Measurements from ENCODE around the gene ZNHIT1.
A peak's percentile ranks its signal among the peaks of the same experiment; 100 is the strongest.

ZNHIT1 gene

DNA sequence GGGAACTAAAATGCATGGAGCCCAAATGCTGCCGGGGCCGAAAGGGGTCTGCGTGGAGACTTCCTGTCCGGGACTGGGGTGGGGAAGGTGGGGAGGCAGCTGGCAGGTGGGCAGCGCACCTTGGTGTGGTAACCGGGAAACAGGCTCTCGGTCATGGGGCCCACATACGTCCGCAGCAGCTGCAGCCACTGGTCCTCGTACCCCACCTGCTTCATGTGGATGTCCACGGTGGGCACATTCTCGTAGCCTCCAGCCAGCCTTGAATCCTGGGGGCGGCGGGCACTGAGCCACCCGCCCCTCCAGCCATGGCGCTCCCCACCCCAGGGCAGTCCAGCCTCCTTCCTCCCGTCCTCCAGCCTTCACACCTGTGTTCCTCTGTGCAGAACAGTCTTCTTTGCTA lies 10.5 kb upstream of the ZNHIT1 start:
- Histone ChIP-seq H3K27me3 (ENCODE audit: low read depth, low read length) (no peaks in the 10 kb centered on the region), H3K4me1 (ENCODE audit: control insufficient read depth in 1 of 2, insufficient read depth in 2 of 2, low read length in 2 of 2) (no peaks in the 10 kb centered on the region), H3K27ac (ENCODE audit: low read length) (no peak overlapping the region), H3K9me3 (ENCODE audit: control insufficient read depth in 1 of 2, low read length in 2 of 2) (no peaks in the 10 kb centered on the region), H3K36me3 (ENCODE audit: control insufficient read depth in 1 of 2, insufficient read depth in 2 of 2, low read length in 2 of 2) (peaks cover 7 to 61% of the 10 kb centered on the region in 2 donors), H3K4me3 (ENCODE audit: low read depth in 1 of 2, low read length in 2 of 2) (no peak overlapping the region)

DNA sequence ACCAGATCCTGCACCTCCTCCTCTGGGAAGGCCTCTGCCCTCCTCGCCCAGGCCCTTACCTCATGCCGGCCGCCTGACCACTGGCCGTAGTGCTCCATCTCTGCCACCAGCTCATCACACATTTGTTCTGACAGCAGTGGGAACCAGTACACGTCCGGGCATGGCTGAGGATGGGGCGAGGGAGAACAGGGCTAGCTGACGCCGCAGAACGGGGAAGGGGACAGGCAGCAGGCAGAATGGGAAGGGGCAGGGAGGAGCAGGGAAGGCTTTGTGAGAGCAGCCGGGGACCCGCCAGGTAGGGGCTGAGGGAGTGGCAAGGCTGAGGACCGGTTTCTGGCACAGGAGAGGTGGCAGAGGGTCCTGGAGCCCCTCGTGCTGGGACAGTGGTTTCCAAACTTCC lies 9.2 kb upstream of the ZNHIT1 start:
- H3K36me3 ChIP-seq (ENCODE audit: control insufficient read depth in 1 of 2, insufficient read depth in 2 of 2, low read length in 2 of 2) = peaks cover 7 to 65% of the 10 kb centered on the region in 2 donors
- no peak overlapping the region for H3K4me3 ChIP-seq (ENCODE audit: low read depth in 1 of 2, low read length in 2 of 2)
- H3K4me1 ChIP-seq (ENCODE audit: control insufficient read depth in 1 of 2, insufficient read depth in 2 of 2, low read length in 2 of 2) = no peaks in the 10 kb centered on the region
- H3K9me3 ChIP-seq (ENCODE audit: control insufficient read depth in 1 of 2, low read length in 2 of 2) = no peaks in the 10 kb centered on the region
- no peak overlapping the region for H3K27ac ChIP-seq (ENCODE audit: low read length)
- H3K27me3 ChIP-seq (ENCODE audit: low read depth, low read length) = no peaks in the 10 kb centered on the region

- no peaks in the 10 kb centered on the region for H3K4me1 ChIP-seq (ENCODE audit: control insufficient read depth in 1 of 2, insufficient read depth in 2 of 2, low read length in 2 of 2)
- H3K36me3 ChIP-seq (ENCODE audit: control insufficient read depth in 1 of 2, insufficient read depth in 2 of 2, low read length in 2 of 2) = peaks cover 12 to 70% of the 10 kb centered on the region in 2 donors
- H3K27me3 ChIP-seq (ENCODE audit: low read depth, low read length) = no peaks in the 10 kb centered on the region
- H3K4me3 ChIP-seq (ENCODE audit: low read depth in 1 of 2, low read length in 2 of 2) = no peak overlapping the region
- H3K9me3 ChIP-seq (ENCODE audit: control insufficient read depth in 1 of 2, low read length in 2 of 2) = no peaks in the 10 kb centered on the region
- H3K27ac ChIP-seq (ENCODE audit: low read length) = no peak overlapping the region
These were observed 7.8 kb upstream of the ZNHIT1 start for GRCh38 chr7:101210143-101210542.

DNA sequence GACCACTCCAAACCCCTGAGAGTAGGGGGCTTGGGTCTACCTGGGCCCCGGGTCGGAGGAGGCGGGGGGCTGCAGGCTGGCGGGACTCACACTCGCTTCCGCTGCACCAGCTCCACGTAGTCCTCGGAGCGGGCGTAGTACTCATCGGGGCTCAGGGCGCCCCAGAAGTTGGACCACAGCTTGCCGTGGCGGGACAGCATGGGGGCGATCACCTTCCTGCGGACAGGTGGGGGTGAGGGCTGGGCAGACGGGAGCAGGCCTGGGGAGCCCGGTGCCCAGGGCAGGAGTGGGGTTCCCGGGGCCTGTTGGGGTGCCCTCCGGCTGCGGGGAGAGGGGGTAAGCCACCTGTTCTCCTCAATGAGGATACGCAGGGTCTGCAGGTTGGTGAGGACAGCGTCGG lies 6.5 kb upstream of the ZNHIT1 start:
- Histone ChIP-seq H3K27ac (ENCODE audit: low read length) (no peak overlapping the region), H3K4me3 (ENCODE audit: low read depth in 1 of 2, low read length in 2 of 2) (no peak overlapping the region), H3K4me1 (ENCODE audit: control insufficient read depth in 1 of 2, insufficient read depth in 2 of 2, low read length in 2 of 2) (peaks cover 0 to 9% of the 10 kb centered on the region in 2 donors), H3K9me3 (ENCODE audit: control insufficient read depth in 1 of 2, low read length in 2 of 2) (no peaks in the 10 kb centered on the region), H3K27me3 (ENCODE audit: low read depth, low read length) (no peaks in the 10 kb centered on the region), H3K36me3 (ENCODE audit: control insufficient read depth in 1 of 2, insufficient read depth in 2 of 2, low read length in 2 of 2) (peaks cover 12 to 65% of the 10 kb centered on the region in 2 donors)

DNA sequence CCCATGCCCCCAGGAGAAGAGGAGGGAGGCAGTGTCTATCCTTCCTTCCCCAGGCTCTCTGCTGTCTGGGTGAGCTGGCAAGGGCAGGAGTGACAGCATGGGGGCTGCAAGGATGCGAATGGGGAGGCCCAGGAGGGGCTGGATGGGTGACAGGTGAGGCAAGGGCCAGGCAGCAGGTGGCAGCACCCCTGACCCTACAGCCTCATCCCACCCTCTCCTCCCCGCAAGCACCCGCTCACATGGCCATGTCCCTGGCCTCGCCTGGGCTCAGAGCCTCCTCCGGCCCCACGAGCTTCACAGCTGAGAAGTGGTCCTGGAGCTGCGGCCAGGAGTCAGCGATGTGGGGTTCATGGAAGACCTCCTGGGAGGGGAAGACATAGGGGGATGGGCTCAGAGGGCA lies 6.0 kb upstream of the ZNHIT1 start:
- Histone ChIP-seq H3K27ac (ENCODE audit: low read length) (no peak overlapping the region), H3K27me3 (ENCODE audit: low read depth, low read length) (no peaks in the 10 kb centered on the region), H3K36me3 (ENCODE audit: control insufficient read depth in 1 of 2, insufficient read depth in 2 of 2, low read length in 2 of 2) (peaks cover 12 to 62% of the 10 kb centered on the region in 2 donors)

DNA sequence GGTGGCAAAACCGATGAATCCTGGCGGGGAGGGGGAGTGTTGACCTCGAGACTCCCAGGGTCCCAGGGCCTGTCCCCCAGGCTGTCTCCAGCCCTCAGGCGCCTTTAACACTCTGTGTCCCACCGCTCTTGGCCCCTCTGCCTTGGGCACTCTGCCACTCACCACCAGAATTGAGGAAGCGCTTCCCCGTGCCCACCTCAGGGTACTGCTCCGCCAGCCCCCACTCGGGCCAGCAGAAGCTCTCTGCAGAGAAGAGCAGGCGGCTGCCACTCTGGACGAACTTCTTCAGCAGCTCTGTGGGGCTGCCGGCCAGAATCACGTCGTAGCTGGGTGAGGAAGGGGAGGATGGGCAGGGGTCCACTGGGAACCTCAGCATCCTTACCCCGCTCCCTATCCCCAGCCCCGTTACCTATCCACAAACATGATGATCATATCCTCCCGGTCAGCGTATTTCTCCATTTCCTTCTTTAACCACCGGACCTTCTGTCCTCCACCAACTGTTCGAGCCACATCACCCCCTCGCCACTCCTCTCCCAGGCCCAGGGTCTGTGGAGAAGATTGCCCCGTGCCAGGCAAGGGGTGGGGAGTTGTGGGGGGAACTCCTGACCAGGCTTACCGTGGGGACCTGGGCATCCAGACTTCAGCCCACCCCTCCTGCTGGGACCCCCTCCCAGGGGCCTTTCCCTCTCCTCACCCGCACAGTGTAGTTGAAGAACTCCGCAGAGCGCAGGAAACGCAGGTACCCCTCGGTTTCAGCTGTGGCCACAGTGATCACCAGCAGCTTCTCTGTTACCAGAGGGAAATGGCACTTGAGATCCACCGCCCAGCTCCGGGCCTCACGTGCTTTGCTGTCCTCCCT lies 1.7 kb upstream of the ZNHIT1 start:
- Histone ChIP-seq H3K4me1 (ENCODE audit: control insufficient read depth in 1 of 2, insufficient read depth in 2 of 2, low read length in 2 of 2) (peaks cover 0 to 33% of the 10 kb centered on the region in 2 donors), H3K36me3 (ENCODE audit: control insufficient read depth in 1 of 2, insufficient read depth in 2 of 2, low read length in 2 of 2) (peaks cover 5 to 25% of the 10 kb centered on the region in 2 donors), H3K4me3 (ENCODE audit: low read depth in 1 of 2, low read length in 2 of 2) (peak overlapping the region; percentile 89 to 94), H3K27me3 (ENCODE audit: low read depth, low read length) (no peaks in the 10 kb centered on the region), H3K27ac (ENCODE audit: low read length) (peak overlapping the region; percentile 68), H3K9me3 (ENCODE audit: control insufficient read depth in 1 of 2, low read length in 2 of 2) (no peaks in the 10 kb centered on the region)

More for the DNA sequence above, 6.0 kb upstream of the ZNHIT1 start:
- H3K4me1 ChIP-seq (ENCODE audit: control insufficient read depth in 1 of 2, insufficient read depth in 2 of 2, low read length in 2 of 2) = peaks cover 0 to 12% of the 10 kb centered on the region in 2 donors
- no peak overlapping the region for H3K4me3 ChIP-seq (ENCODE audit: low read depth in 1 of 2, low read length in 2 of 2)
- no peaks in the 10 kb centered on the region for H3K9me3 ChIP-seq (ENCODE audit: control insufficient read depth in 1 of 2, low read length in 2 of 2)

GRCh38 chr7:101216860-101217387 lies 1.0 kb upstream of the ZNHIT1 start:
- Histone ChIP-seq H3K9me3 (ENCODE audit: control insufficient read depth in 1 of 2, low read length in 2 of 2) (no peaks in the 10 kb centered on the region), H3K36me3 (ENCODE audit: control insufficient read depth in 1 of 2, insufficient read depth in 2 of 2, low read length in 2 of 2) (peaks cover 5 to 18% of the 10 kb centered on the region in 2 donors), H3K27ac (ENCODE audit: low read length) (peak overlapping the region; percentile 68), H3K4me1 (ENCODE audit: control insufficient read depth in 1 of 2, insufficient read depth in 2 of 2, low read length in 2 of 2) (peaks cover 0 to 33% of the 10 kb centered on the region in 2 donors), H3K4me3 (ENCODE audit: low read depth in 1 of 2, low read length in 2 of 2) (peak overlapping the region; percentile 89 to 94), H3K27me3 (ENCODE audit: low read depth, low read length) (no peaks in the 10 kb centered on the region)

DNA sequence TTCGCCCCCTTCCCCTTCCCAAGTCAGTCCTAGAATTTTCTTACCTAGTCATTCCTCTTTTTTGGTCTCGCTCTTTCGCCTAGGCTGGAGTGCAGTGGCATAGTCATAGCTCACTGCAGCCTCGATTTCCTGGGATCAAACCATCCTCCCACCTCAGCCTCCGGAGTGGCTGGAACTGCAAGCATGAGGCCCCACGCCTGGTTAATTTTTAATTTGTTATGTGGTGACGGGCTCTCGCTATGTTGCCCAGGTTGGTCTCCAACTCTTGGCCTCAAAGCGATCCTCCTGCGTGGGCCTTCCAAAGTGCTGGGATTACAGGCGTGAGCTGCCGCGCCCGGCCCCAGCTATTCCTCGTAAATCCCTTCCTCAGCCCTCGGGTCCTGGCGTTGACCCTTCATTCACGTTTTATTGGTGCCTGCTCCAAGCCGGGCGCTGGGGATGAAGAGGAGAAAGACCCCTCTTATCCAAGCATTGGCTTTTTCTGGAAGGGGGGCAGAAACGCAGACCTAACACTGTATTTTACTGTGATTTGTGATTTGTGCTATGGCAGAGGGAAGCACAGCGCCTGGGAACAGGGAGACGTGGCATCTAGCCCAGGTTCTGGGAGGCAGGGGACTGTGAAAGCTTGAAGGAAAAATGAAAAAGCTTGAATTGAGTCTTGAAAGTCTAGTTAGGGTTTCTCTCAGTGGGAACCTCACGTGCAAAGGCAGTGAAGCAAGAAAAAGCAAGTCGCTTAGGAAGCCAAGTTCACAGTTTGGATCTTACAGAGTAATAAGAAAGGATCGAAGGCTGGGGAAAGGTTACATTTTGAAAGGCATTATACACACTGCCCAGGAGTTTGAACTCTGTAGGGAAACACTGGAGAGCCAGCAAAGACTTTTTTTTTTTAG lies 516 bp downstream of the ZNHIT1 start:
- H3K4me1 ChIP-seq (ENCODE audit: control insufficient read depth in 1 of 2, insufficient read depth in 2 of 2, low read length in 2 of 2) = peaks cover 0 to 33% of the 10 kb centered on the region in 2 donors
- peak overlapping the region; percentile 89 to 94 for H3K4me3 ChIP-seq (ENCODE audit: low read depth in 1 of 2, low read length in 2 of 2)
- H3K9me3 ChIP-seq (ENCODE audit: control insufficient read depth in 1 of 2, low read length in 2 of 2) = no peaks in the 10 kb centered on the region
- H3K36me3 ChIP-seq (ENCODE audit: control insufficient read depth in 1 of 2, insufficient read depth in 2 of 2, low read length in 2 of 2) = peaks cover 5 to 18% of the 10 kb centered on the region in 2 donors
- H3K27me3 ChIP-seq (ENCODE audit: low read depth, low read length) = no peaks in the 10 kb centered on the region
- H3K27ac ChIP-seq (ENCODE audit: low read length) = peak overlapping the region; percentile 97

DNA sequence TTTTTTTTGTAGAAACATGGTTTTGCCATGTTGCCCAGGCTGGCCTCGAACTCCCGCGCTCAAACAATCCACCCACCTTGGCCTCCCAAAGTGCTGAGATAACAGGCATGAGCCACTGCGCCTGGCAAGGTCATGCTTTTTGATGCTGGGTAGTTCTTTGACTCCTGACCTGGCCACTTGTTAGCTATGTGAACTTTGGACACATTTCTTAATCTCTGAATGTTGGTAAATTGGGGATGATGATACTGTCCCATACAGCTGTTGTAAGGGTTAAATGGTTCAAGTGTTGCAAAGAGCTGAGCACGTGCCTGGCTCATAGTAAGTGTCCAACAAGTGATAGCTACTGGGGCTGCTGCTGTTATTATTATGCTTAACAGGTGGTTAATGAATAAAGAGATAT lies 2.3 kb downstream of the ZNHIT1 start:
- Histone ChIP-seq H3K9me3 (ENCODE audit: control insufficient read depth in 1 of 2, low read length in 2 of 2) (no peaks in the 10 kb centered on the region), H3K4me1 (ENCODE audit: control insufficient read depth in 1 of 2, insufficient read depth in 2 of 2, low read length in 2 of 2) (peaks cover 0 to 33% of the 10 kb centered on the region in 2 donors), H3K4me3 (ENCODE audit: low read depth in 1 of 2, low read length in 2 of 2) (no peak overlapping the region), H3K27ac (ENCODE audit: low read length) (no peak overlapping the region), H3K36me3 (ENCODE audit: control insufficient read depth in 1 of 2, insufficient read depth in 2 of 2, low read length in 2 of 2) (peaks cover 3 to 29% of the 10 kb centered on the region in 2 donors), H3K27me3 (ENCODE audit: low read depth, low read length) (no peaks in the 10 kb centered on the region)

- Histone ChIP-seq H3K4me1 (ENCODE audit: control insufficient read depth in 1 of 2, insufficient read depth in 2 of 2, low read length in 2 of 2) (peaks cover 0 to 21% of the 10 kb centered on the region in 2 donors), H3K4me3 (ENCODE audit: low read depth in 1 of 2, low read length in 2 of 2) (no peak overlapping the region), H3K27me3 (ENCODE audit: low read depth, low read length) (no peaks in the 10 kb centered on the region), H3K36me3 (ENCODE audit: control insufficient read depth in 1 of 2, insufficient read depth in 2 of 2, low read length in 2 of 2) (peaks cover 6 to 26% of the 10 kb centered on the region in 2 donors), H3K9me3 (ENCODE audit: control insufficient read depth in 1 of 2, low read length in 2 of 2) (no peaks in the 10 kb centered on the region), H3K27ac (ENCODE audit: low read length) (no peak overlapping the region)
These were observed 4.4 kb downstream of the ZNHIT1 start for GRCh38 chr7:101222275-101222830.

DNA sequence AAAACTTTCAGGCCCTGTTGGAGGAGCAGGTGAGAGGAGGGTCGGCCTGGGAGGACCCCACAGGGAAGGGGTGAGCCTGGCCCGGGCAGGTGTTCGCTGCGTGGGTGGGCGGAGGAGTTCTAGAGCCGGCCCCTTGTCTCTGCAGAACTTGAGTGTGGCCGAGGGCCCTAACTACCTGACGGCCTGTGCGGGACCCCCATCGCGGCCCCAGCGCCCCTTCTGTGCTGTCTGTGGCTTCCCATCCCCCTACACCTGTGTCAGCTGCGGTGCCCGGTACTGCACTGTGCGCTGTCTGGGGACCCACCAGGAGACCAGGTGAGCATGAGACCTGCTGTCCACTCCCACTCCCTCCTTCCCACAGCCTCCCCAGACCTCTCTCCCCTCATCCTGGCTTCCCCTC lies 5.6 kb downstream of the ZNHIT1 start:
- H3K9me3 ChIP-seq (ENCODE audit: control insufficient read depth in 1 of 2, low read length in 2 of 2) = no peaks in the 10 kb centered on the region
- H3K27me3 ChIP-seq (ENCODE audit: low read depth, low read length) = no peaks in the 10 kb centered on the region
- no peak overlapping the region for H3K27ac ChIP-seq (ENCODE audit: low read length)
- H3K36me3 ChIP-seq (ENCODE audit: control insufficient read depth in 1 of 2, insufficient read depth in 2 of 2, low read length in 2 of 2) = peaks cover 6 to 31% of the 10 kb centered on the region in 2 donors
- peaks cover 0 to 19% of the 10 kb centered on the region in 2 donors for H3K4me1 ChIP-seq (ENCODE audit: control insufficient read depth in 1 of 2, insufficient read depth in 2 of 2, low read length in 2 of 2)
- no peak overlapping the region for H3K4me3 ChIP-seq (ENCODE audit: low read depth in 1 of 2, low read length in 2 of 2)
